Measurements from ENCODE around the gene DNLZ.
"Not testable (repeated sequence)": the region's sequence is repeated elsewhere in the genome, so short reads cannot be mapped to it uniquely, and the experiment has no call there.

The DNLZ gene
- 1.9 to 2.8 (median 2.1) reads per million in 3 donors for total RNA-seq

DNA sequence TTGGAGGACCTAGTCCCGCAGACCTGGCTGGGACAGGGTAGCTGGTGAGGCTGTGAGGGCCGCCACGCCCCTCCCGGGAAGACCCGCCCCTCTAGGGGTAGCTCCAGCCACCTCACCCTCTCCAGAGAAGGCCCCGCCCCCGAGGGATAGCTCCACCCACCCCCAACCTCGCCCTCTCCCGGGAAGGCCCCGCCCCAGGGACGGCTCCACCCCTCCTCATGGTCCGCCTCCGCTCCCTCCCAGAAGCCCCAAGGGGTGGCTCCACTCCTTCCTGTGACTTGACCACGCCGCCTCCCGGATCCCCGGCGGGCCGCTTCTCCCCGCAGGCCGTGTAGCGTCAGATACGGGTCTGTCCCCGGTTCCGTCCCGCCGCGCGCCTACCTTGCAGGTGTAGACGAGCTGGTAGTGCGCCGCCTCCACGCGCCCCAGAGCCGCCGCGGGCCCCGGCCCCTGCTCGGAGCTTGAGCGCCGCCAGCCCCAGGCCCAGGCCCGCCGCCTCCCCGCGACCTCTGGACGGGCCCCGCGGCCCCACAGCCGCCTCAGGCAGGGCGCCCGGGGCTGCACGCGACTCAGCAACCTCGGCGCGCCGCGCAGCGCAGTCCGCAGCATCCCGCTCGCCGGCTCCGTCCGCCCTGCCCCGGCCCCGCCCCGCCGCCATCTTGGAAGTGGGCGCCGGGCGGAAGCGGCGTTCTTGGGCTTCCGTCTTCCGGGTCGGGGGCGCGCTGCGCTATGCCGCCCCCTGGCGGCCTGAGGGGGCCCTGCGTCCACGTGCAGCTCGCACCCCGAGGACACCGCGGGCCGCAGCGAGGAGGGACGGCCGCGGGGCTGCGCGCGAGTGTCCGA, at the start of gene DNLZ:
TSS of gene DNLZ (minus strand) at position 639 of the 843 bp plus-strand sequence. CDS start at position 609, 30 bp downstream.
- Histone ChIP-seq H3K4me3 (ENCODE audit: insufficient read depth, low read depth, low read length, poor library complexity, severe bottlenecking) (peak within 1 kb of the TSS; percentile 81), H3K4me1 (ENCODE audit: control insufficient read depth, insufficient read depth, low read length, poor library complexity, severe bottlenecking) (peaks cover 7% of the 10 kb centered on the region), H3K36me3 (ENCODE audit: control insufficient read depth, insufficient read depth, low read length) (peaks cover 9% of the 10 kb centered on the region), H3K27ac (ENCODE audit: insufficient read depth, low read length, poor library complexity, severe bottlenecking) (peak within 1 kb of the TSS; percentile 74), H3K9me3 (ENCODE audit: control insufficient read depth, low read length) (no peaks in the 10 kb centered on the region), H3K27me3 (replicated peaks; ENCODE audit: control insufficient read depth, insufficient read depth, low read length, poor library complexity, severe bottlenecking) (no peaks in the 10 kb centered on the region)
- peak; percentile 81 to 92 (median 89) for DNase-seq

DNA sequence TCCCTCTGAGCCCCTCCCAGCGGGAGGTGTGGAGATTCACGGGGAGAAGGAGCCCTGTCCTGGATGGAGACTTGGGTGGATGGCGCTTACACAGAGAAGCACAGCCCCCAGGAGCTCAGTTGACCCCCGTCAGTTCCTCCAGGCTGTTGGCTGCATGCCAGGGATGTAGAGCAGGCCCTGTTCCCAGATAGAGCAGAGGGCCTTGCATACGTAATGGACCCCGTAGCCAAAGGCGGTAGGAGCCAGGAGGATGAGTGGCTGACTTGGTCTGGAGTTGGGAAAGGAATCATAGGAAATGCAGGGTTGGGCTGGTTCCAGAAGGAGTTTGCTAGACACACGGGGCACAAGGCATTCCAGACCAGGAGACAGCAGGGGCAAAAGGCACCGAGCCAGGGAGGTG, 49.4 kb upstream of the DNLZ start:
- Histone ChIP-seq H3K4me3 (ENCODE audit: insufficient read depth, low read depth, low read length, poor library complexity, severe bottlenecking) (no peak overlapping the region), H3K36me3 (ENCODE audit: control insufficient read depth, insufficient read depth, low read length) (peaks cover 60% of the 10 kb centered on the region), H3K27ac (ENCODE audit: insufficient read depth, low read length, poor library complexity, severe bottlenecking) (no peak overlapping the region), H3K4me1 (ENCODE audit: control insufficient read depth, insufficient read depth, low read length, poor library complexity, severe bottlenecking) (peaks cover 28% of the 10 kb centered on the region), H3K27me3 (replicated peaks; ENCODE audit: control insufficient read depth, insufficient read depth, low read length, poor library complexity, severe bottlenecking) (no peaks in the 10 kb centered on the region), H3K9me3 (ENCODE audit: control insufficient read depth, low read length) (no peaks in the 10 kb centered on the region)
- no peak for DNase-seq

DNA sequence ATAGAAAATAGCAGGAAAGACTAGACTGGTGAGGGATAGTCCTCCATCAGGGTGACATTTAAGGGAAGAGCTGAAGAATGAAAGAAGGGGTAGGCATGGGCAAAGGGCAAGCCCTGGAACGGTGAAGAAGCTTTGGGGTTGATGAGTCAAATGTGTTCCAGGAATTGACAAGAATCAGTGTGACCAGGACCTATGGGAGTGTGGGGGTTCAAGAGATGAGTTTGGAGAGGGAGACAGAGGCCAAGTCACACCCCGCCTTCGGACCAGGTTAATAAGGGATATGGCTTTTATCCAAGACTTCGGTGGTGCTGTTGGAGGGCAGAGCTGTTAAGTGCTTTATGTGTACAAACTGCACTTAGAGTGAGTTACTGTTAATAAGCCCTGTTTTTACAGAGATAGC, 47.8 kb upstream of the DNLZ start:
- Histone ChIP-seq H3K36me3 (ENCODE audit: control insufficient read depth, insufficient read depth, low read length) (peaks cover 56% of the 10 kb centered on the region), H3K27ac (ENCODE audit: insufficient read depth, low read length, poor library complexity, severe bottlenecking) (peak overlapping the region; percentile 84), H3K27me3 (replicated peaks; ENCODE audit: control insufficient read depth, insufficient read depth, low read length, poor library complexity, severe bottlenecking) (no peaks in the 10 kb centered on the region), H3K9me3 (ENCODE audit: control insufficient read depth, low read length) (no peaks in the 10 kb centered on the region), H3K4me1 (ENCODE audit: control insufficient read depth, insufficient read depth, low read length, poor library complexity, severe bottlenecking) (peaks cover 28% of the 10 kb centered on the region), H3K4me3 (ENCODE audit: insufficient read depth, low read depth, low read length, poor library complexity, severe bottlenecking) (peak overlapping the region; percentile 87)
- no peak for DNase-seq

DNA sequence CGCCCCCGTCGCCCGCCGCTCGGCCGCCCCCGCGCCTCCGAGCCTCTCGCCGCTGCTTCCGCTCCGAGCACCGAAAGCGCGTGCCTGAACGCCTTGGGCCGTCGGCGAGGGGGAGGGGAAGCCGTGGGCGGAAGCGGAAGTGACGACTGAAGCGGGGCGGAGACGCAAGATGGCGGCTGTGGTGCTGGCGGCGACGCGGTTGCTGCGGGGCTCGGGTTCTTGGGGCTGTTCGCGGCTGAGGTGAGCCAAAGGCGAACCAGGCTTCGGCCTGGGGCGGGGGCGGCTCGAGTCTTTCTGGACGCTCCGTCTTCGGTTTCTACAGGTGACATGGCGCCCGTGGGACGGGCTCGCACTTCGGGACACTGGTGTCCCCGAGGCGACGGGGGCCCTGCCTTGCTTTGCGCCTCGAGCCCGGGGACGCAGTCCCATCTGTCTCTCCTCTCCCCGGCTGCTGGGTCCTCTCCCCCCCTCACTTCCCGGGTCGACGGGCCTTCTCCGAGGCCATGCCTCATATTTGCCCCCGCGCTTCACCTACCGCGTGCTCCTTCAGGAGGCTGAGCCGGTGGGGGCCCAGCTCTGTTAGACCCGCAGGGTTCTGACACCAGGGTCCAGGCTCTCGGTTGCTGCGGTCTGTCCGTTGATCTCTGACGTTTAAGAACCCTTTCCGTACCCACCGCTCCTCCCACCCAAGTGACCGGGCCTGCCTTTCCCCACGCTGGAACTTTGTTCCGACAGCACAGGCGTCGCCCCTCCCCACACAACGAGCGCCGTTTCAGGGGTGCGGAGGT, 47.1 kb upstream of the DNLZ start, which contains the start of the genes ENTR1 and PMPCA:
TSS of gene ENTR1 (minus strand) at position 115 of the 788 bp plus-strand sequence. CDS start 217 bp downstream, outside the sequence.
TSS of gene PMPCA (plus strand) at position 159 of the 788 bp plus-strand sequence. CDS start at position 170, 11 bp downstream.
- DNase-seq = peak; percentile 88 to 92 (median 90)
- H3K4me1 ChIP-seq (ENCODE audit: control insufficient read depth, insufficient read depth, low read length, poor library complexity, severe bottlenecking) = peaks cover 30% of the 10 kb centered on the region
- H3K27me3 ChIP-seq (replicated peaks; ENCODE audit: control insufficient read depth, insufficient read depth, low read length, poor library complexity, severe bottlenecking) = no peaks in the 10 kb centered on the region
- H3K4me3 ChIP-seq (ENCODE audit: insufficient read depth, low read depth, low read length, poor library complexity, severe bottlenecking) = peak within 1 kb of the TSS; percentile 87
- H3K27ac ChIP-seq (ENCODE audit: insufficient read depth, low read length, poor library complexity, severe bottlenecking) = peak within 1 kb of the TSS; percentile 84
- no peaks in the 10 kb centered on the region for H3K9me3 ChIP-seq (ENCODE audit: control insufficient read depth, low read length)
- peaks cover 53% of the 10 kb centered on the region for H3K36me3 ChIP-seq (ENCODE audit: control insufficient read depth, insufficient read depth, low read length)

DNA sequence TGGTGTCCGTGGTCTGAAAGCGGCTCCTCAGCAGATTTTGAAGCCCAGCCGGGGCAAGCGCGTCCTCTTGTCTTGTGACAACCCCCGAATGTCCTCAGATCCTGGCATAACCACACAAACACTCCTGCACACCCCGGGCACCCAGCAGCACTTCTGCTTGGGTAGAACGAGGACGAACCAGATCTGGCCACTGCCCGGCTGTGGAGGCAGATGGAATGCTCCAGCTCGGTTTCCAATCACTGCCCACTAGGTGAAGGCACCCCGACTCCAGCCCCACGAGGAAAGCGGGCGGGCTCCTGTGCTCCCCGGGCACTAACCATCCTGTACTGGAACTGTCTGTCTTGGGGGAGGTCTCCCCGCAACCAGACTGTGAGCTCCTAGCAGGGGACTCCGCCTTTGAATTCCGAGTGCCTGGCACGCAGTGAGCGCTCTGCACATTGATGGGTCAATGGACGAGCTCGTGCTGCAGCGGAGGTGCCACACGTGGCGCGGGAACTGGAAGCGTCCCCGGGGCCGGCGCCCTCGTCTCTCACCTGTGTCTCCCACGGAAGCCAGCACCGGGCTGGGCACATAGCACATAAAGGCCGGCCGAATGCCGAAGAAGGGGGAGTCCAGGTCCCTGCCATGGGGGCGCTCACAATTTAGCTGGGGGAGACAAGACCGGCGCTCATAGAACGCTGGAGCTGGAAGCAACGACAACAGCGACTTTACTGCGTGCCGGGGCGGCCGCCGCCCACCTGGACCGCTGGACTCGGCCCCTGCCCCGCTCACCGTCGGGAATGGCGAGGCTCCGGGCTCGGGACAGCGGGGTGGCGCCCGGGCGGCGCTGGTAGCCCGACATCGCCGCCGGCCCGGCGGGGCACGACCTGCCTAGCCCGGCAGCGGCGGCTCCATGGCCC, 46.3 kb upstream of the DNLZ start:
- H3K4me1 ChIP-seq (ENCODE audit: control insufficient read depth, insufficient read depth, low read length, poor library complexity, severe bottlenecking) = peaks cover 38% of the 10 kb centered on the region
- no peaks in the 10 kb centered on the region for H3K9me3 ChIP-seq (ENCODE audit: control insufficient read depth, low read length)
- no peaks in the 10 kb centered on the region for H3K27me3 ChIP-seq (replicated peaks; ENCODE audit: control insufficient read depth, insufficient read depth, low read length, poor library complexity, severe bottlenecking)
- H3K36me3 ChIP-seq (ENCODE audit: control insufficient read depth, insufficient read depth, low read length) = peaks cover 52% of the 10 kb centered on the region
- peak overlapping the region; percentile 84 for H3K27ac ChIP-seq (ENCODE audit: insufficient read depth, low read length, poor library complexity, severe bottlenecking)
- H3K4me3 ChIP-seq (ENCODE audit: insufficient read depth, low read depth, low read length, poor library complexity, severe bottlenecking) = peak overlapping the region; percentile 61
- peak in 2 of 3 donors; percentile 11 to 12 for DNase-seq

DNA sequence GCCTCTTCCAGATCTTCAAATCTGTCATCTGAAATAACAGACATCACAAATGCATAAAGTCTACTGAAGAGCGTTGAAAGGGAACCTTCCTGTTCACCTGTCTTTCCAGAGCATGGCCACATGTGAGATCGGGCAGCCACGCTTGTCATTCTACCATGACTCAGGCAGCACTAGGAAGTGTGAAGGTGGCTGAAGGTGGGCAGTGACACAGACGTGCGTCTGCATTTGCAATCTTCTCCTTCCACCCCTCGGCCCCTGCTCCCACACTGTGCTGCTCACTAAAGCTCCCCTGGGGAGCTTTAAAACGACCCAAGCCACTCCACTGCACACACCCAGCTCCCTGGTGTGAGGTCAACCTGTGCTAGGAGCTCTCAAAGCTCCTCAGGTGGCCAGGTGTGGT, 44.4 kb upstream of the DNLZ start:
- Histone ChIP-seq H3K27me3 (replicated peaks; ENCODE audit: control insufficient read depth, insufficient read depth, low read length, poor library complexity, severe bottlenecking) (no peaks in the 10 kb centered on the region), H3K9me3 (ENCODE audit: control insufficient read depth, low read length) (no peaks in the 10 kb centered on the region), H3K36me3 (ENCODE audit: control insufficient read depth, insufficient read depth, low read length) (peaks cover 34% of the 10 kb centered on the region), H3K4me1 (ENCODE audit: control insufficient read depth, insufficient read depth, low read length, poor library complexity, severe bottlenecking) (peaks cover 54% of the 10 kb centered on the region), H3K27ac (ENCODE audit: insufficient read depth, low read length, poor library complexity, severe bottlenecking) (no peak overlapping the region), H3K4me3 (ENCODE audit: insufficient read depth, low read depth, low read length, poor library complexity, severe bottlenecking) (no peak overlapping the region)
- DNase-seq = no peak

DNA sequence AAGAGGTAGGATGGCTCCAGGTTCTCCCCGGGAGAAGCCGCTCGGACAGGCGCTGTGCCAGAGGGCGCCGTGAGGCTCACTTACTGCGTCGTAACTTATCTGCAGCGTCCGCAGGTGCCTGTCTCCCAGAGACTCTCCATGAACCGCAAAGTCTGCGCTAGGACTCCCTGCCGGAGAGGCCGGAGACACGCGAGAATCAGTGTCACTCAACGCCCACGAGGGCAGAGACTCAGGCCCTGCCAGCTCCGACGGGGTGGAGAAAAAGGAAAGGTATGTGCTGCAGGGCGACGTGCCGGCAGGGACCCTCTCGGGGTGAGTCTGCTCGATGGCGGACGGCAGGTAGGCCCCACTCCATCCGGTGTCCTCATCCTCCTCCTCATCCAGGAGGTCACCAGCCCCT, 43.5 kb upstream of the DNLZ start:
- not testable (repeated sequence) for H3K9me3 ChIP-seq (ENCODE audit: control insufficient read depth, low read length); DNase-seq; H3K27ac ChIP-seq (ENCODE audit: insufficient read depth, low read length, poor library complexity, severe bottlenecking); H3K4me3 ChIP-seq (ENCODE audit: insufficient read depth, low read depth, low read length, poor library complexity, severe bottlenecking); H3K27me3 ChIP-seq (replicated peaks; ENCODE audit: control insufficient read depth, insufficient read depth, low read length, poor library complexity, severe bottlenecking)
- Histone ChIP-seq H3K4me1 (ENCODE audit: control insufficient read depth, insufficient read depth, low read length, poor library complexity, severe bottlenecking) (peaks cover 58% of the 10 kb centered on the region), H3K36me3 (ENCODE audit: control insufficient read depth, insufficient read depth, low read length) (peaks cover 26% of the 10 kb centered on the region)

DNA sequence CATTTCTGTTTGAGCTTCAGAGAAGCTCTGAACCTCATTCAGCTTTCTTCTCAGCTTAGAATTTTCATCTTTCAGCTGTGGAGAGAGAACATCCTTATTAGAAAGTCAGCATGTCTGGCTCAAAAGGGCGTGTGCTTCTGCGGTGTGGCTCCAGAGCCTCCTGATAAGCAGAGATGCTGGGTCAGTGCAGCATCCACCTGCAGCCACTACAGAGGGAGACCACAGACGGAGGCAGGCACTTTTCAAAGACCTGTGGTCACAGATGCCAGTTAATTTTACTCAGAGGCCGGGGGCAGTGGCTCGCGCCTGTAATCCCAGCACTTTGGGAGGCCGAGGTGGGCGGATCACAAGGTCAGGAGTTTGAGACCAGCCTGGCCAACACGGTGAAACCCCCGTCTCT, 42.4 kb upstream of the DNLZ start:
- H3K27me3 ChIP-seq (replicated peaks; ENCODE audit: control insufficient read depth, insufficient read depth, low read length, poor library complexity, severe bottlenecking); H3K9me3 ChIP-seq (ENCODE audit: control insufficient read depth, low read length); H3K4me3 ChIP-seq (ENCODE audit: insufficient read depth, low read depth, low read length, poor library complexity, severe bottlenecking); DNase-seq: not testable (repeated sequence)
- peak overlapping the region; percentile 25 for H3K27ac ChIP-seq (ENCODE audit: insufficient read depth, low read length, poor library complexity, severe bottlenecking)
- H3K4me1 ChIP-seq (ENCODE audit: control insufficient read depth, insufficient read depth, low read length, poor library complexity, severe bottlenecking) = peaks cover 47% of the 10 kb centered on the region
- peaks cover 22% of the 10 kb centered on the region for H3K36me3 ChIP-seq (ENCODE audit: control insufficient read depth, insufficient read depth, low read length)

DNA sequence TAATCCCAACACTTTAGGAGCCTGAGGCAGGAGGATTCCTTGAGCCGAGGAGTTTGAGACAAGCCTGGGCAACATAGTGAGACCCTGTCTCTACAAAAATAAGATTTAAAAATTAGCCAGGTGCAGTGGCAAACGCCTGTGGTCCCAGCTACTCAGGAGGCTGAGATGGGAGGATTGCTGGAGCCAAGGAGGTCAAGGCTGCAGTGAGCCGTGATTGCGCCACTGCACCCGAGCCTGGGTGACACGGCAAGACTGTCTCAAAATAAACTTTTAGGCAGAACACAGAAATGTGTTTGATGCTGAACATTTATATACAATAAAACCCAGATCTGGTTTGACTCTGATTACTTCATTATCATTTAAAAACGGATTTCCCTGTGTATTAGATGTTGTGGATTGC, 41.9 kb upstream of the DNLZ start:
- no peak for DNase-seq
- H3K27me3 ChIP-seq (replicated peaks; ENCODE audit: control insufficient read depth, insufficient read depth, low read length, poor library complexity, severe bottlenecking) = no peaks in the 10 kb centered on the region
- peaks cover 50% of the 10 kb centered on the region for H3K4me1 ChIP-seq (ENCODE audit: control insufficient read depth, insufficient read depth, low read length, poor library complexity, severe bottlenecking)
- peak overlapping the region; percentile 73 for H3K27ac ChIP-seq (ENCODE audit: insufficient read depth, low read length, poor library complexity, severe bottlenecking)
- no peaks in the 10 kb centered on the region for H3K9me3 ChIP-seq (ENCODE audit: control insufficient read depth, low read length)
- H3K4me3 ChIP-seq (ENCODE audit: insufficient read depth, low read depth, low read length, poor library complexity, severe bottlenecking) = no peak overlapping the region
- peaks cover 22% of the 10 kb centered on the region for H3K36me3 ChIP-seq (ENCODE audit: control insufficient read depth, insufficient read depth, low read length)
